Amygdala (tissue), 56 donors: ENCODE data around the gene RICTOR.
A peak's percentile ranks its signal among the peaks of the same experiment; 100 is the strongest.

ENCODE experiments used
- DNase-seq, 56 donors: peaks; one replicate each; lab custom pipeline; 2025; lab: John Stamatoyannopoulos, UW

Gene RICTOR

GRCh38 chr5:39074017-39074814 is at the start of gene RICTOR:
RICTOR (minus strand) TSS chr5:39074399; CDS start chr5:39074377, 22 bp downstream.
- peak; percentile 51 to 97 (median 88) for DNase-seq

- no peak for DNase-seq
Measured at GRCh38 chr5:39121922-39122321, 47.7 kb upstream of the RICTOR start.

GRCh38 chr5:39121315-39121714 is 47.1 kb upstream of the RICTOR start:
- no peak for DNase-seq

GRCh38 chr5:39120052-39120420 is 45.8 kb upstream of the RICTOR start:
- no peak for DNase-seq

- no peak for DNase-seq
Measured at GRCh38 chr5:39119404-39120051, 45.3 kb upstream of the RICTOR start.

- no peak for DNase-seq
Measured at GRCh38 chr5:39118638-39119037, 44.4 kb upstream of the RICTOR start.

GRCh38 chr5:39117401-39117800 is 43.2 kb upstream of the RICTOR start:
- DNase-seq: no peak

GRCh38 chr5:39116344-39117170 is 42.4 kb upstream of the RICTOR start:
- DNase-seq: no peak

GRCh38 chr5:39115644-39116343 is 41.6 kb upstream of the RICTOR start:
- no peak for DNase-seq

- DNase-seq: no peak
Measured at GRCh38 chr5:39114155-39114554, 40.0 kb upstream of the RICTOR start.

- DNase-seq: no peak
Measured at GRCh38 chr5:39113354-39113953, 39.3 kb upstream of the RICTOR start.

GRCh38 chr5:39109606-39110005 is 35.4 kb upstream of the RICTOR start:
- peak in 5 of 56 donors; percentile 9 to 50 (median 17) for DNase-seq

GRCh38 chr5:39108987-39109386 is 34.8 kb upstream of the RICTOR start:
- DNase-seq: peak in 3 of 56 donors; percentile 8 to 19 (median 15)

- no peak for DNase-seq
Measured at GRCh38 chr5:39107350-39107749, 33.2 kb upstream of the RICTOR start.

GRCh38 chr5:39106322-39106721 is 32.1 kb upstream of the RICTOR start:
- DNase-seq: no peak

GRCh38 chr5:39104221-39104620 is 30.0 kb upstream of the RICTOR start:
- no peak for DNase-seq

GRCh38 chr5:39102684-39103155 is 28.5 kb upstream of the RICTOR start:
- no peak for DNase-seq

GRCh38 chr5:39100851-39101396 is 26.7 kb upstream of the RICTOR start:
- no peak for DNase-seq

GRCh38 chr5:39100301-39100850 is 26.2 kb upstream of the RICTOR start:
- no peak for DNase-seq
